NCI-H748 (cell line): ENCODE measurements around the gene SNRPE.
"Not testable (repeated sequence)": the region's sequence is repeated elsewhere in the genome, so short reads cannot be mapped to it uniquely, and the experiment has no call there.

ENCODE experiments used
- DNase-seq: peaks from one replicate; lab custom pipeline; 2025; ENCODE audit not compliant: unreplicated experiment; lab: John Stamatoyannopoulos, UW

The SNRPE gene

DNA sequence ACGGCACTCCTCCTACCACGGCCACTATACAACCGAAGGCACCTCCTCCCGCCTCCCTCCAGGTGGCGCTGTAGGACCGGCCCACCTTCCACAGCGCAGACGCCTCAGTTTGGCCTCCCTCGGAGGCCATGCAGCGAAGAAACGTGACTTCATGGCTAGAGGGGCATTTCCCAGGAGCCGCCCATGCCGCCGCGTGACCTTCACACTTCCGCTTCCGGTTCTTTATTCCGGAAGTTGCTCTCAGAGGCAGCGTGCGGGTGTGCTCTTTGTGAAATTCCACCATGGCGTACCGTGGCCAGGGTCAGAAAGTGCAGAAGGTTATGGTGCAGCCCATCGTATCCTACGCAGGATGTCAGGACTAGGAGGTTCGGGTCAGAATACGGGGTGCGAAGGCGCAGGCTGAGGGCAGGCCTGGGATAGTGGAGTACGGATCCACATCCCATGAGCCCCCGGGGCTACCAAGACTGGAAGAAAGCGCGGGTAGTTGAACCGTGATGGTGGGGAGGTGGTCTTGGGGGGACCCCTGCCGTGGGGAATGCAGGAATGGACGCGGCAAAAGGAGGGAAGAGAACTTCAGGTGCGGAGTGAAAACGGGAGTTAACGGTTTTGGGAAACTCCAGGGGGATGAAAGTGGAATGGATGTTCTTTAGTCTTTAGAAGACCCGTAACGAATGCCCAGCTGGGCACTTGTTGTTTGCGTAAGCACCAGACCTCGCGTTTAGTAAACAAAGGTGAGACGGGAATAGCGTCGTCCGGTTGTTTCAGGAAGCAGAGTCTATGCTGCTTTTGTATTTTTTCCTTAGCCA lies at the start of gene SNRPE:
Gene SNRPE, plus strand, starts transcription at position 221 of the 806 bp plus-strand sequence. Its CDS starts 61 bp downstream, at position 282.
- DNase-seq, result peak; percentile 96

DNA sequence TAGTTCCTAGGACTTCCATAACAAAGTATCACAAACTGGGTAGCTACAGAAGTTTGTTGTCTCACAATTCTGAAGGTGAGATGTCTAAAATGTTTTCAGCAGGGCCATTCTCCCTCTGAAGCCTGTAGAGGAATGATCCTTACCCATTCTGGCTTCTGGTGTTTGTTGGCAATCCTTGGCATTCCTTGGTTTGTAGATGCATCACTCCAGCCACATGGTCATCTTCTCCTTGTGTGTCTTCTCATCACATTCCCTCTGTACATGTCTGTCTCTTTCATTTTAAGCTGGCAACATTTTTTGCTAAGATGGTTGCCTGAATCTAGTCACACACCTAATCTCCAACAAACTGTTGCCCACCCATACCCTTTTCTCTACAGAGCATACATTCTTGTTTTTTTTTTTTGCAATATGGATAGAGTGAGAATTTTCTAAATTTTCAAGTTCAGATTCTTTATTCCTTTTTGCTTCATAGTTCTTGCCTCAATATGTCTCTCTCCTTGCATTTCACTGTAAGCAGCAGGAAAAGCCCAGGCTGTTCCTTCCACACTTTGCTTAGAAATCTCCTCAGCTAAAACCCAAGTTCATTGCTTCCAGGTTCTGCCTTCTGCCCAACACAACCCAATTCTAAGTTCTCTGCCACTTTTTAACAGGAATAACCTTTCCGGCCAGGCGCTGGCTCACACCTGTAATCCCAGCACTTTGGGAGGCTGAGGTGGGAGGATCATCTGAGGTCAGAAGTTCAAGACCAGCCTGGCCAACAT lies 47.6 kb upstream of the SNRPE start:
- DNase-seq, result no peak

- no peak for DNase-seq
These were observed 43.0 kb upstream of the SNRPE start for GRCh38 chr1:203818399-203818798.

- no peak for DNase-seq
These were observed 38.1 kb upstream of the SNRPE start for GRCh38 chr1:203823306-203823705.

GRCh38 chr1:203826175-203826574 lies 35.2 kb upstream of the SNRPE start:
- DNase-seq, result no peak

- no peak for DNase-seq
These were observed 33.4 kb upstream of the SNRPE start for GRCh38 chr1:203828002-203828401.

- no peak for DNase-seq
These were observed 32.9 kb upstream of the SNRPE start for GRCh38 chr1:203828503-203828902.

GRCh38 chr1:203829247-203829646 lies 32.2 kb upstream of the SNRPE start:
- DNase-seq, result not testable (repeated sequence)

DNA sequence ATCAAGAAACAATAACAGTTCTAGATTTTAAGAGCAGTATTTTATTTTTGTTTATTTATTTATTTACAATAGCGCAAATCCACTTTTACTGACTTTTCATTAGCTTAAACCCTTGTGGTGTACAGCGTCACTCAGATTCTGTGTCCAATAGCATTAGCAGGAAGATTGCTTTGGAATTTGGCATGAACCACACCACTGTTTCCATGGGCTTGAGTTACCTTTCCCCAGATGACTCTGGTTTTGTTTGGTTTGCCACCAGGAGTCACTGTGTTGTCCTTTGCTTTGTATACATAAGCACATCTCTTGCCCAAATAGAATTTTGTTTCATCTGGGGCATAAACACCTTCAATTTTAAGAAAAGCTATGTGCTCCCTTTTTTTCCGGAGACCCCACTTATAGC lies 25.9 kb upstream of the SNRPE start:
- no peak for DNase-seq

DNA sequence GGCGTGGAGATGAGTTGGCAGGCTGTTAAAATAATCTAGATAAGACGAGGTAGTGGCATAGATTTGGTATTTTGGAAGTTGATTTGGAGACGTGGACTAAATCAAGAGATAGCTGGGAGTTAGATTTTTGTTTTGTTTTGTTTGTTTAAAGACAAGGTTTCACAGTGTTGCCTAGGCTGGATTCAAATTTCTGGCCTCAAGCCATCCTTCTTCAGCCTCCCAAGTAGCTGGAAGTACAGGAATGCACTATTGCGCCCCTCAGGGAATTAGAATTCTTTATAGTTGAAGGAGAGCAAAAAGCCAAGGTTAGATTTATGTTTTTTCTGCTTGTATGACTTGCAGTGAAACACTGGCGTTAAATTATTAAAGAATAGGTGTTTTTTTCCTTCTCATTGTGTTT lies 22.3 kb upstream of the SNRPE start:
- no peak for DNase-seq

- no peak for DNase-seq
These were observed 21.1 kb upstream of the SNRPE start for GRCh38 chr1:203840208-203840808.

GRCh38 chr1:203842559-203842876 lies 18.9 kb upstream of the SNRPE start:
- DNase-seq, result no peak

DNA sequence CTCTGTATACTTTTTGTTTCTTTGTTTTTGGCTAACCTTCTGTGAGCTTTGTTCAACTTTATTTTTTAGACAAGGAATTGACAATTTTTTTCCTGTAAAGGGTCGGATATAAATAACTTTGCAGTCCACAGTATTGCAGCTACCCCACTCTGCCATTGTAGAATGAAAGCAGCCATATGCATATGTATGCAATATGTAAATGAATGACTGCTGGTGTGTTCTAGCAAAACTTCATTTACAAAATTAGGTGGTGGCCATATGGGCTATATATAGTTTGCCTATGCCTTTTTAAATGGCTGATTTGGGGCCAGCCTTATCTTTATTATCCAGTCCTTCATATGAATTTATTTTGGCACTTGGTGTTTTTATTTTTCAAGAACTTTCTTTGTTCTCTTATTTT lies 18.0 kb upstream of the SNRPE start:
- DNase-seq, result no peak

- not testable (repeated sequence) for DNase-seq
These were observed 8.3 kb upstream of the SNRPE start for GRCh38 chr1:203853112-203853511.

- no peak for DNase-seq
These were observed 3.3 kb upstream of the SNRPE start for GRCh38 chr1:203858055-203858454.

- DNase-seq, result no peak
These were observed 2.4 kb upstream of the SNRPE start for GRCh38 chr1:203858975-203859374.

- DNase-seq, result peak; percentile 21
These were observed 888 bp upstream of the SNRPE start for GRCh38 chr1:203860396-203861025.

GRCh38 chr1:203867802-203868201 lies 6.4 kb downstream of the SNRPE start:
- DNase-seq, result no peak

DNA sequence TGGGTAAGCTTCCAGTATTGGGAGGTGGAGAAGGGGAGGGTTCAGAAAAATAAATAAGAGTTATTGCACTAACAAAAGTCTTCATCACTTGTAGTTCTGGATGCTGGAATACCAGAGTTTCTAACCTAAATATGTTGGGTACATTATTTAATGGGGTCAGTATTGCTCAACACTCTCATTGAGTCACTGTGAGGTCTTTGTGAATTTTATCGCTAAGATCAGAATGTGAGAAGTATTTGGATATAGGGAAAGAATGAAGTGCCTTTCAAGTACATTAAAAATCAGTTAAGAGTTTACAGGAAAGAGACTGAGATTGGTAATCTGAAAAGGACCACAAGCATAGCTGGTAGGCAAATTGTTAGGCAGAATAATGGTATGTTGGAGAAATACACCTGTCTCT lies 8.8 kb downstream of the SNRPE start:
- no peak for DNase-seq

DNA sequence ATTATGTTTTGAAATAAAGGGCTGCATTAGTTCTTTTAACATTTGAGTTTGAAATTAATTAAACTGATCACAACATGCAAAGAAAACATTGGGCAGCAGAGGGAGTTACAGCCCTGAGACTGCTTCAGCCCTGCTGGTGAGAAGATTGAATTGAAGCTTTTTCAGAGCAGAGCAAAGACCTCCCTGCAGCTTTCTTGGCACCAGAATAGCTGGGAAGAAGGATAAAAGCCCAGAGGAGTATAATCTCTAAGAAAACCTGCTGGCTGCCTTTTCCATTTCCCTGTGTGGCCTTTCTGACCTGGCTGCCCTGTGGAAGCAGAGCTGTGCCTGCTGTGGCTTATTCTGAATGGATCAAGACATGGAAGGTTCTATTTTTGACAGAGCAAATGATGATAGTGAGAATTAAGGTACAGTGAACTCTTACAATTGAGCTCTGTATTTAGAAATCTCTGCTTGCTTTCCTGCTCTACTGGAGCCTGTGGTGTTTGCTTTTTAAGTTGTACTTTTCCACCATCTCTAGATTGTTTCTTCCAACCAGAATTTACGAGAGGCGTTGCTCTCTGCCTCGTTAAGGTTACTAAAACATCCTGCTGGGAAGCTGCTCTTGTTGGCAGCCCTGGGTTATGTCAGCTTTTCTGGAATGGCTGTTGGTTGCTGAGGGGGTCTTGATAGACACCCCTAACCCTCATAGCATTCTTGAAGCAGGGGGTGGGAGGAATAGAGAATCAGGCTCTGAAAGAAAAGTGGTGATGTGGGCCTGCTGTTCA lies 9.9 kb downstream of the SNRPE start:
- peak; percentile 46 for DNase-seq

DNA sequence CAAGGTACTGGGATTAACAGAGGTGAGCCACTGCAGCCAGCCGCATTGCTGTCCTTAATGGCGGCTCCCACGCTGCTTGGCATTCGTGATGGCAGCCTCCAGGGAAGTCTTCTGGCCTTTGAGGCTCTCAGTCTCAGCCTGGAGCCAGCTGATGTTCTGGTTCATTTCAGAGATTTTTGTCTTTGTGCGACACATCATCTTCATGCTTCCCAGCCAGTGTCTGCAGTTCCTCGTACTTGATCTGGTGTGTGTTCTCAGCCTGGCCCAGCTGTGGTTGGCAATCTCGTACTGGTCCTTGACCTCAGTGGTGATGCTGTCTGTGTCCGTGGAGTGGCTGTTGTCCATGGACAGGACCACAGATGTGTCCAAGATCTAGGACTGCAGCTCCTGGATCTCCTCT lies 11.7 kb downstream of the SNRPE start:
- no peak for DNase-seq
